Measurements from ENCODE around the gene TAF12.
A peak's percentile ranks its signal among the peaks of the same experiment; 100 is the strongest.

Gene TAF12

DNA sequence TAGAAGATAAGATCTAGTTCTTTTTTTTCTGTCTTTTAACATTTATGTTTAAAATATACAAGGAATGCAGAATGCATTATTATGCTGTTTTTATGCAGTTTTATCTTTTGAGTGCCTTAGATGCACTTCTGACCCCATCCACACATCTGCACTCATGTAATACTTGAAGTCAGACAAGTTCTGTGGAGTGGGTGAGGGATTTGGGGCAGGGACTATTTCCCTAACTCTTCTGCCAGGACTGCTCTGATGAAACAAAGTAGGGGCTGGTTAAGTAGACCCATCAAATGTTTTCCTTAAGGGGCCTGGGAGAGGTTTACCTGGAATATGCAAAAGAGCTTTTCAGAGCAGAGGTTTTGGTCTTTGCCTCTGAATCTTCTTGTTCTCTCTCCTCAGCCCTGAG is 78.6 kb downstream of the TAF12 start:
- Histone ChIP-seq H2AFZ (ENCODE audit: low read depth) (no peak overlapping the region), H3K4me2 (peak overlapping the region; percentile 26; the same call in 1 of the 2 replicates), H3K4me3 (IDR thresholded peaks at IDR 0.05; ENCODE audit: insufficient read depth, low read depth, low read length) (no peak overlapping the region), H3K36me3 (ENCODE audit: insufficient read depth) (peaks cover 9% of the 10 kb centered on the region; the same call in 1 of the 2 replicates), H3K9ac (no peak overlapping the region), H3K4me1 (ENCODE audit: low read depth, poor library complexity, severe bottlenecking) (peaks cover 51% of the 10 kb centered on the region), H3K27ac (peak overlapping the region; percentile 34; the same call in 1 of the 2 replicates), H3K79me2 (ENCODE audit: insufficient read depth, low read depth) (no peaks in the 10 kb centered on the region), H4K20me1 (ENCODE audit: insufficient read depth) (no peaks in the 10 kb centered on the region), H3K27me3 (ENCODE audit: insufficient read depth, low read depth) (no peaks in the 10 kb centered on the region)
- TF ChIP-seq, protein P1, sequence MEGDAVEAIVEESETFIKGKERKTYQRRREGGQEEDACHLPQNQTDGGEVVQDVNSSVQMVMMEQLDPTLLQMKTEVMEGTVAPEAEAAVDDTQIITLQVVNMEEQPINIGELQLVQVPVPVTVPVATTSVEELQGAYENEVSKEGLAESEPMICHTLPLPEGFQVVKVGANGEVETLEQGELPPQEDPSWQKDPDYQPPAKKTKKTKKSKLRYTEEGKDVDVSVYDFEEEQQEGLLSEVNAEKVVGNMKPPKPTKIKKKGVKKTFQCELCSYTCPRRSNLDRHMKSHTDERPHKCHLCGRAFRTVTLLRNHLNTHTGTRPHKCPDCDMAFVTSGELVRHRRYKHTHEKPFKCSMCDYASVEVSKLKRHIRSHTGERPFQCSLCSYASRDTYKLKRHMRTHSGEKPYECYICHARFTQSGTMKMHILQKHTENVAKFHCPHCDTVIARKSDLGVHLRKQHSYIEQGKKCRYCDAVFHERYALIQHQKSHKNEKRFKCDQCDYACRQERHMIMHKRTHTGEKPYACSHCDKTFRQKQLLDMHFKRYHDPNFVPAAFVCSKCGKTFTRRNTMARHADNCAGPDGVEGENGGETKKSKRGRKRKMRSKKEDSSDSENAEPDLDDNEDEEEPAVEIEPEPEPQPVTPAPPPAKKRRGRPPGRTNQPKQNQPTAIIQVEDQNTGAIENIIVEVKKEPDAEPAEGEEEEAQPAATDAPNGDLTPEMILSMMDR (conservative IDR thresholded peaks at IDR 0.05; ENCODE audit: low read depth, low read length) = no peak

DNA sequence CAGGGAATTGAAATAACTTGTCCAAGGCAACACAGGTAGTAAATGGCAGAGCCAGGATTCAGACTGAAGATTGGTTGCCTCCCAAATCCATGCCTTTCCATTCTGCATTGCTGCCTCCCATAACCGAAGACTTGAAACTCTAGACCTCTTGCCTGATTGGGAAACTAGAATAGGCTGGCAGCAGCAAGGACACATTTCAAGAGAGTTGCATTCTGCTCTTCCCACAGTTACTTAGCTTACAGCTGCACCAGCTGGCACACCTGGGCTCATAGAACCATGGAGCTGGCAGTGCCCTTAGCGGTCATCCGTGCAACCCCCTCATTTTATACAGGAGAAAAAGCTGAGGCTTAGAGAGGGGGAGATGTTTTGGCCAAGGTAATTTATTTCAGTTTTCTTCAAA is 82.0 kb downstream of the TAF12 start:
- no peak overlapping the region for H3K9ac ChIP-seq
- H3K4me2 ChIP-seq = no peak overlapping the region
- H2AFZ ChIP-seq (ENCODE audit: low read depth) = no peak overlapping the region
- no peak overlapping the region for H3K27ac ChIP-seq
- H3K27me3 ChIP-seq (ENCODE audit: insufficient read depth, low read depth) = no peaks in the 10 kb centered on the region
- peaks cover 9% of the 10 kb centered on the region; the same call in 1 of the 2 replicates for H3K36me3 ChIP-seq (ENCODE audit: insufficient read depth)
- peaks cover 54% of the 10 kb centered on the region for H3K4me1 ChIP-seq (ENCODE audit: low read depth, poor library complexity, severe bottlenecking)
- H4K20me1 ChIP-seq (ENCODE audit: insufficient read depth) = no peaks in the 10 kb centered on the region
- TF ChIP-seq, protein P1 (conservative IDR thresholded peaks at IDR 0.05; ENCODE audit: low read depth, low read length) = no peak
- H3K4me3 ChIP-seq (IDR thresholded peaks at IDR 0.05; ENCODE audit: insufficient read depth, low read depth, low read length) = no peak overlapping the region
- H3K79me2 ChIP-seq (ENCODE audit: insufficient read depth, low read depth) = no peaks in the 10 kb centered on the region
